ENCODE measurements around the gene SMPD1. TPM values are rescaled to one million over a fixed set of nuclear protein-coding genes. Genes with fewer than 3 reads are reported as not detected.

Gene SMPD1
- total RNA-seq, 1 donor from 2014 or later, result 27.8 TPM

GRCh38 chr11:6397636-6398035 lies 7.4 kb downstream of the SMPD1 start:
- peaks cover 9% of the 10 kb centered on the region for H3K36me3 Mint-ChIP-seq (ENCODE audit: insufficient read depth)
- no peaks in the 10 kb centered on the region for H3K4me1 Mint-ChIP-seq (ENCODE audit: low read depth)
- TF ChIP-seq CTCF (IDR thresholded peaks at IDR 0.05; ENCODE audit: unreplicated experiment), result no peak
- H3K4me3 Mint-ChIP-seq (ENCODE audit: low read depth), result no peak overlapping the region
- H3K27me3 Mint-ChIP-seq, result no peaks in the 10 kb centered on the region
- no peaks in the 10 kb centered on the region for H3K9me3 Mint-ChIP-seq (ENCODE audit: low read depth)
- no peak for DNase-seq (ENCODE audit: low spot score, unreplicated experiment)
- no peak overlapping the region for H3K27ac Mint-ChIP-seq

GRCh38 chr11:6400431-6401345 lies 10.4 kb downstream of the SMPD1 start:
- Mint-ChIP-seq H3K27ac (no peak overlapping the region), H3K4me3 (ENCODE audit: low read depth) (no peak overlapping the region), H3K9me3 (ENCODE audit: low read depth) (no peaks in the 10 kb centered on the region), H3K36me3 (ENCODE audit: insufficient read depth) (peaks cover 8% of the 10 kb centered on the region), H3K4me1 (ENCODE audit: low read depth) (no peaks in the 10 kb centered on the region), H3K27me3 (no peaks in the 10 kb centered on the region)
- no peak for DNase-seq (ENCODE audit: low spot score, unreplicated experiment)
- no peak for TF ChIP-seq CTCF (IDR thresholded peaks at IDR 0.05; ENCODE audit: unreplicated experiment)

GRCh38 chr11:6401464-6401863 lies 11.2 kb downstream of the SMPD1 start:
- no peaks in the 10 kb centered on the region for H3K9me3 Mint-ChIP-seq (ENCODE audit: low read depth)
- peaks cover 8% of the 10 kb centered on the region for H3K36me3 Mint-ChIP-seq (ENCODE audit: insufficient read depth)
- no peak for TF ChIP-seq CTCF (IDR thresholded peaks at IDR 0.05; ENCODE audit: unreplicated experiment)
- no peak overlapping the region for H3K27ac Mint-ChIP-seq
- DNase-seq (ENCODE audit: low spot score, unreplicated experiment), result no peak
- no peaks in the 10 kb centered on the region for H3K4me1 Mint-ChIP-seq (ENCODE audit: low read depth)
- no peaks in the 10 kb centered on the region for H3K27me3 Mint-ChIP-seq
- no peak overlapping the region for H3K4me3 Mint-ChIP-seq (ENCODE audit: low read depth)

- H3K27me3 Mint-ChIP-seq, result no peaks in the 10 kb centered on the region
- TF ChIP-seq CTCF (IDR thresholded peaks at IDR 0.05; ENCODE audit: unreplicated experiment), result no peak
- no peaks in the 10 kb centered on the region for H3K4me1 Mint-ChIP-seq (ENCODE audit: low read depth)
- peaks cover 8% of the 10 kb centered on the region for H3K36me3 Mint-ChIP-seq (ENCODE audit: insufficient read depth)
- DNase-seq (ENCODE audit: low spot score, unreplicated experiment), result no peak
- no peaks in the 10 kb centered on the region for H3K9me3 Mint-ChIP-seq (ENCODE audit: low read depth)
- no peak overlapping the region for H3K4me3 Mint-ChIP-seq (ENCODE audit: low read depth)
- H3K27ac Mint-ChIP-seq, result no peak overlapping the region
Observed at GRCh38 chr11:6402061-6402470, 11.8 kb downstream of the SMPD1 start.

- no peak overlapping the region for H3K4me3 Mint-ChIP-seq (ENCODE audit: low read depth)
- H3K36me3 Mint-ChIP-seq (ENCODE audit: insufficient read depth), result peaks cover 10% of the 10 kb centered on the region
- no peak overlapping the region for H3K27ac Mint-ChIP-seq
- no peaks in the 10 kb centered on the region for H3K27me3 Mint-ChIP-seq
- no peak for DNase-seq (ENCODE audit: low spot score, unreplicated experiment)
- H3K9me3 Mint-ChIP-seq (ENCODE audit: low read depth), result no peaks in the 10 kb centered on the region
- no peaks in the 10 kb centered on the region for H3K4me1 Mint-ChIP-seq (ENCODE audit: low read depth)
- no peak for TF ChIP-seq CTCF (IDR thresholded peaks at IDR 0.05; ENCODE audit: unreplicated experiment)
Observed at GRCh38 chr11:6402561-6402981, 12.3 kb downstream of the SMPD1 start.

Measured in progenitor cell of endocrine pancreas (in vitro differentiated cells).